ENCODE data around the gene SPATA31C1.
"Not testable (repeated sequence)": the region's sequence is repeated elsewhere in the genome, so short reads cannot be mapped to it uniquely, and the experiment has no call there.

DNA sequence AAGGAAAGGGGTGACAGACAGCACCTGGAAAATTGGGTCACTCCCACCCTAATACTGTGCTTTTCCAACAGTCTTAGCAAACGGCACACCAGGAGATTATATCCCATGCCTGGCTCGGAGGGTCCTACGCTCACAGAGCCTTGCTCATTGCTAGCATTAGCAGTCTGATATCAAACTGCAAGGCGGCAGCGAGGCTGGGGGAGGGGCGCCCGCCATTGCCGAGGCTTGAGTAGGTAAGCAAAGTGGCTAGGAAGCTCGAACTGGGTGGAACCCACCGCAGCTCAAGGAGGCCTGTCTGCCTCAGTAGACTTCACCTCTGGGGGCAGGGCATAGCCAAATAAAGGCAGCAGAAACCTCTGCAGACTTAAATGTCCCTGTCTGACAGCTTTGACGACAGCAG is 15.4 kb upstream of the SPATA31C1 start:
- TF ChIP-seq, protein P1, sequence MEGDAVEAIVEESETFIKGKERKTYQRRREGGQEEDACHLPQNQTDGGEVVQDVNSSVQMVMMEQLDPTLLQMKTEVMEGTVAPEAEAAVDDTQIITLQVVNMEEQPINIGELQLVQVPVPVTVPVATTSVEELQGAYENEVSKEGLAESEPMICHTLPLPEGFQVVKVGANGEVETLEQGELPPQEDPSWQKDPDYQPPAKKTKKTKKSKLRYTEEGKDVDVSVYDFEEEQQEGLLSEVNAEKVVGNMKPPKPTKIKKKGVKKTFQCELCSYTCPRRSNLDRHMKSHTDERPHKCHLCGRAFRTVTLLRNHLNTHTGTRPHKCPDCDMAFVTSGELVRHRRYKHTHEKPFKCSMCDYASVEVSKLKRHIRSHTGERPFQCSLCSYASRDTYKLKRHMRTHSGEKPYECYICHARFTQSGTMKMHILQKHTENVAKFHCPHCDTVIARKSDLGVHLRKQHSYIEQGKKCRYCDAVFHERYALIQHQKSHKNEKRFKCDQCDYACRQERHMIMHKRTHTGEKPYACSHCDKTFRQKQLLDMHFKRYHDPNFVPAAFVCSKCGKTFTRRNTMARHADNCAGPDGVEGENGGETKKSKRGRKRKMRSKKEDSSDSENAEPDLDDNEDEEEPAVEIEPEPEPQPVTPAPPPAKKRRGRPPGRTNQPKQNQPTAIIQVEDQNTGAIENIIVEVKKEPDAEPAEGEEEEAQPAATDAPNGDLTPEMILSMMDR (IDR thresholded peaks at IDR 0.05; ENCODE audit: low read length): not testable (repeated sequence)
- not testable (repeated sequence) for TF ChIP-seq EZH2 (optimal IDR thresholded peaks at IDR 0.05; ENCODE audit: low read depth, low read length)

All from MM.1S (cell line).